ENCODE measurements around the gene AMHR2.

GRCh38 chr12:53383258-53383657 is 40.4 kb upstream of the AMHR2 start:
- TF ChIP-seq CTCF (IDR thresholded peaks at IDR 0.05) (no peak), EP300 (IDR thresholded peaks at IDR 0.05) (no peak), POLR2A (IDR thresholded peaks at IDR 0.05) (no peak)

Measured in suprapubic skin (tissue), 3 donors.